Fibroblast of the conjunctiva (primary cell): Measurements from ENCODE around the gene SDK1.
"Not testable (repeated sequence)": the region's sequence is repeated elsewhere in the genome, so short reads cannot be mapped to it uniquely, and the experiment has no call there.

ENCODE experiments used
- DNase-seq: peaks from one replicate; pipeline ENCODE4 v3.0.0-alpha.2; 2010; ENCODE audit warnings: low read depth

SDK1 gene

GRCh38 chr7:4269746-4270145, 968.7 kb downstream of the SDK1 start:
- DNase-seq: no peak

- no peak for DNase-seq
Observed at GRCh38 chr7:4270268-4270667, 969.2 kb downstream of the SDK1 start.

GRCh38 chr7:4270941-4271715, 970.1 kb downstream of the SDK1 start:
- DNase-seq: no peak

- no peak for DNase-seq
Observed at GRCh38 chr7:4271716-4272015, 970.6 kb downstream of the SDK1 start.

GRCh38 chr7:4272141-4272540, 971.1 kb downstream of the SDK1 start:
- no peak for DNase-seq

GRCh38 chr7:4273566-4274230, 972.6 kb downstream of the SDK1 start:
- DNase-seq: no peak

- no peak for DNase-seq
Observed at GRCh38 chr7:4274286-4274685, 973.2 kb downstream of the SDK1 start.

GRCh38 chr7:4277936-4278335, 976.9 kb downstream of the SDK1 start:
- no peak for DNase-seq

GRCh38 chr7:4279216-4279615, 978.2 kb downstream of the SDK1 start:
- no peak for DNase-seq

- DNase-seq: no peak
Observed at GRCh38 chr7:4281231-4281993, 980.4 kb downstream of the SDK1 start.

GRCh38 chr7:4282434-4283223, 981.6 kb downstream of the SDK1 start:
- no peak for DNase-seq

GRCh38 chr7:4286351-4286750, 985.3 kb downstream of the SDK1 start:
- no peak for DNase-seq

GRCh38 chr7:4288791-4289394, 987.8 kb downstream of the SDK1 start:
- no peak for DNase-seq

GRCh38 chr7:4297165-4297917, 996.3 kb downstream of the SDK1 start:
- no peak for DNase-seq

GRCh38 chr7:4297918-4298219, 996.8 kb downstream of the SDK1 start:
- no peak for DNase-seq

GRCh38 chr7:4299431-4299830, 998.4 kb downstream of the SDK1 start:
- DNase-seq: no peak

- DNase-seq: no peak
Observed at GRCh38 chr7:4302203-4302905, 1001.3 kb downstream of the SDK1 start.

- DNase-seq: no peak
Observed at GRCh38 chr7:4307316-4308204, 1006.5 kb downstream of the SDK1 start.

- DNase-seq: no peak
Observed at GRCh38 chr7:4308205-4308590, 1007.1 kb downstream of the SDK1 start.

- DNase-seq: not testable (repeated sequence)
Observed at GRCh38 chr7:4313911-4314310, 1012.9 kb downstream of the SDK1 start.
